Cardiac fibroblast (primary cell): ENCODE results near the gene SMARCD3.

Experiments used
- DNase-seq, 2 donors: peaks; one replicate each; pipeline versions ENCODE4 v3.0.0 to v3.0.0-alpha.2; 2010; ENCODE audit warnings: low read depth in 2 of 2
- H3K4me3 ChIP-seq, 2 donors: replicated peaks in 1 of 2; 1 replicate in 1 of 2; 2 replicates in 1 of 2; pipeline ENCODE4 v1.5.1; 2011; ENCODE audit warnings: low read depth in 2 of 2, low read length in 2 of 2, mild to moderate bottlenecking in 2 of 2, moderate library complexity in 1 of 2
- TF ChIP-seq, protein P1 (sequence below): IDR thresholded peaks from one replicate; pipeline ENCODE4 v1.5.1; 2011; ENCODE audit warnings: low read depth, mild to moderate bottlenecking, low read length, inconsistent platforms

SMARCD3 gene

DNA sequence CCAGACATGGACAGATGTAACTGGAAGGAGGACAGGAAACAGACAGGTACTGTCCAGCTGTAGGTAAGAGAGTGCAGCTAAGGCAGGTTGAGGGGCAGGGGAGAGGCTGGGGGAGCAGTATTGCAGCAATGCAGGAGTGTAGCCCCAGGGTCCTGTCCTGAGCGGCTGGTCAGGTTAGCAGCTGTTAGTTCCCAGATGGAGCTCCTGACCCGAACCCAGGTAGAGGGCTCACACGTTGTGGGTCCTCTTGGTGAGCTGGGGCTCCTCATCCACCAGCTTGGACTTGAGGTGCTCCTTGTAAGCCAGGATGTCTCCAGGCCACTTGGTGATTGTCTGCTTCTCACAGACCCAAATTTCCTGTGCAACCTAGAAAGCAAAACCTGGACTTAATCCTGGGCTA lies 34.7 kb downstream of the SMARCD3 start:
- H3K4me3 ChIP-seq = no peak overlapping the region
- TF ChIP-seq, protein P1, sequence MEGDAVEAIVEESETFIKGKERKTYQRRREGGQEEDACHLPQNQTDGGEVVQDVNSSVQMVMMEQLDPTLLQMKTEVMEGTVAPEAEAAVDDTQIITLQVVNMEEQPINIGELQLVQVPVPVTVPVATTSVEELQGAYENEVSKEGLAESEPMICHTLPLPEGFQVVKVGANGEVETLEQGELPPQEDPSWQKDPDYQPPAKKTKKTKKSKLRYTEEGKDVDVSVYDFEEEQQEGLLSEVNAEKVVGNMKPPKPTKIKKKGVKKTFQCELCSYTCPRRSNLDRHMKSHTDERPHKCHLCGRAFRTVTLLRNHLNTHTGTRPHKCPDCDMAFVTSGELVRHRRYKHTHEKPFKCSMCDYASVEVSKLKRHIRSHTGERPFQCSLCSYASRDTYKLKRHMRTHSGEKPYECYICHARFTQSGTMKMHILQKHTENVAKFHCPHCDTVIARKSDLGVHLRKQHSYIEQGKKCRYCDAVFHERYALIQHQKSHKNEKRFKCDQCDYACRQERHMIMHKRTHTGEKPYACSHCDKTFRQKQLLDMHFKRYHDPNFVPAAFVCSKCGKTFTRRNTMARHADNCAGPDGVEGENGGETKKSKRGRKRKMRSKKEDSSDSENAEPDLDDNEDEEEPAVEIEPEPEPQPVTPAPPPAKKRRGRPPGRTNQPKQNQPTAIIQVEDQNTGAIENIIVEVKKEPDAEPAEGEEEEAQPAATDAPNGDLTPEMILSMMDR = no peak
- DNase-seq = no peak

DNA sequence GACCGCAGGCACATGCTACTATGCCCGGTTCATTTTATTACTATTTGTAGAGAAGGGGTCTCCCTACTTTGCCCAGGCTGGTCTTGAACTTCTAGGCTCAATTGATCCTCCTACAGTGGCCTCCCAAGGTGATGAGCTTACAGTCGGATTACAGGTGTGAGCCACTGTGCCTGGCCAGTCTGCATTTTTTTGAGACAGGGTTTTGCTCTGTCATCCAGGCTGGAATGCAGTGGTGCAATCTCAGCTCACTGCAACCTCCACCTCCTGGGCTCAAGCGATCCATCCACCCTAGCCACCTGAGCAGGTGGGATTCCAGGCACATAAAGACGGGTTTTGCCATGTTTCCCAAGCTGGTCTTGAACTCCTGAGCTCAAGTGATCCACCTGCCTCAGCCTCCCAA lies 35.9 kb downstream of the SMARCD3 start:
- TF ChIP-seq, protein P1 = no peak
- no peak overlapping the region for H3K4me3 ChIP-seq
- no peak for DNase-seq

DNA sequence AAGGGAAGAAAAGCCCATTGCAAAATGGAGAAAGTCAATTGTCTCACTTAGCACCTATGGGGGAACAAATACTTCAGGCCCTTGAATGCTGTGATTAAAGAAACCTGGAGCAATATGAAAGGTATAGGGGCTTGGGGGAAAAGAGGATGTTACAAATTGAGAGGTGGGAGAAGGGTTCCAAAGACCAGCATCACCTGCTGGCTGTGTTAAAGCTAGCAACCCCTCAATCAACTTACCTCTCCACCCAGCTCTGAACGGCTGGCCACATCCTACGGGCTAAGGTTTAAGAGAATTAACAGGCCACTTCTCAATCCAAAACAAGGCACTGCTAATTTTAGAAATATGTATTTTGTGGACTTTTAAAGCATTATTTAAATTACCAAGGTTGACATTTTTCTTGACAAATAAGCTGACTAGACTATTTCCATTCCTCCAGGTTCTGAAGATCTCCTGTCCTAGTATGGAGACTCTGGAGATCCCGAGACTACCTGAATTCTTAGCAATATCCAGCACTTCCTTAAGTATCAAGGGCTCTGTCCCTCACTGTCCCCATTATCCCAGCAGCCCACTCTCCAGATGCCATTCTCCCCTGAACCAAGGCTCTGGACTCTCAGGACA lies 37.2 kb downstream of the SMARCD3 start:
- TF ChIP-seq, protein P1 = no peak
- no peak overlapping the region for H3K4me3 ChIP-seq
- no peak for DNase-seq

DNA sequence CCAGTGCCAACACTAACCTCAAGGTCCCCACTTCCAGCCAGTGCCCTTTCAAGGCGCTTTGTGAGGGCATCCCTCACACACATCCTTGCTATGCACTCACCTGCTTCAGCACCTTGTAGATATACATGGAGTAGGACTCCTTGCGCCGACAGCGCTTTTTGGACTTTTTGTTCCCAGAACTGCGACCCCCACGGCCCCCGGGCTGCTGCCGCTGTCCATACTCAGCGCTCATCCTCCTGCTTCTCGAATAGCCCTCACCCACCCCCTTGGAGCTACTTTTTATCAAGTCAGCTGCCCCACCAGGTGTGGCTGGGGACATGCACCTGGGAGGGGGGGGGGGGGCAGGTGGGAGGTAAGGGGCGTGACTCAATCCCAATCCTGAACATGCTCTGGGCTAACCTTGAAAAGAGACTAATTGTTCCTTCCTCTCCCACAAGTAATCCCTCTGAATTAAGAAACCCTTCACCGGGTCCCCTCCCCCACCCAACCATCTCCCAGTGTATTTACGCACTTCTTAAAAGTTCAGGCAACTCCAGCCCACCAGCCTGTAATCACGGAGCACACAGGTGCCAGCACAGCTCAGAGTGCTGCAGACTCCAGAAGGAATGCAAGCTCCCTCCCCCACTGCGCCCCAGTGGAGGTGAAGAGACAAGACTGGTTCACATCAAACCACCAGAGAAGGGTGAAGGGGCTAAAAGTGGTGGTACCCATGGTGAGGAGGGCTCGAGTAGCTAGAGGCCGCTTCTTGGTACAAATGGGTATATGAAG lies 38.2 kb downstream of the SMARCD3 start, which contains the start of gene H2BK1:
Gene H2BK1, minus strand, starts transcription at position 402 of the 768 bp plus-strand sequence. Its CDS starts 170 bp downstream, at position 232.
- TF ChIP-seq, protein P1 = no peak
- H3K4me3 ChIP-seq = no peak within 1 kb of the TSS
- no peak for DNase-seq

DNA sequence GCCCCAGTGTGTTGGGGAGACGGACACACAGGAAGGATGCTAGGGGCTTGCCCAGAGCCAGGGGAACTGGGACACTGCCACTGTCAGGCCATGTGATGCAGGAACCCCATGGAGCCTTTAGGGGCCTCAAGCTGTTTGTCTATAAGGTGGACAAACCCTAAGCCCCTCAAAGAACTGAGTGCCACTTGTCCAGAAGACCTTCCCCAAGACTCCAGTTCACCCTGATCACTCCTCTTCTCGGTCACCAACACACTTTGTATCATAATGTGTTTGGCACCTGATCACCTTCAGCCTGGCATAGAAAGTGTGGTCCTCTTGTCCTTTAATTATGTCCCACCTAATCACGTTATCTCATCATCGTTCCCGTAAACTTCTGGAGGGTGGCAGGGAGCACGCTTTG lies 38.9 kb downstream of the SMARCD3 start:
- H3K4me3 ChIP-seq = no peak overlapping the region
- TF ChIP-seq, protein P1 = no peak
- DNase-seq = no peak

DNA sequence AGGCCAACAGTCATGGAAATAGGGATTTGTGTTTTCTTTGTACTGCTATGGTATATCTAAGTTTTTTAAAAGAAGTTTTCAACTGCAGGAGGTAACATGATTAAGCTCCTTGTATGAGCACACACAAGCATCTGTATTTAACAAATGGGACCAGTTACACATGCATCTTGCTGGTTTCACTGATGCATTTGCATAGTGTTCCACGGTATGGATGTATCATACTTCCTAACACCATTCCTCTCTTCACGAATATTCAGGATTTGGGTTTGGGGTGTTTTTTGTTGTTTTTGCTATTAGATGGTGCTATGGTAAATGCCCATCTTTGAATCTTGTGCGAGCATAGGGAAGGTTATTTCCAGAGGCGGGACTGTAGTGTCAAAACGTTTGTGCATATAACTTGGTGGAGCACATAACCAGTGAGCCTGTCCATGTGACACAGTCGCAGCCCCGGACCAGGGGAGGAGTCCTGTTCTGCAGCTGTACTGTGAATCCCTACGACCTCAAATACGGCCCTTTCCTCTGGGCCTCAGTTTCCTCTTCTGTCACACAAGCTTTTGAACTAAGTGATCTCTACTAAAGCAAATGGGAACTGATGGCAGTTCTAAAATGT lies 40.1 kb downstream of the SMARCD3 start:
- TF ChIP-seq, protein P1 = no peak
- DNase-seq = no peak

More for the DNA sequence above, 40.1 kb downstream of the SMARCD3 start:
- H3K4me3 ChIP-seq = no peak overlapping the region
